ENCODE measurements around the gene TRAK1.
"Not testable (repeated sequence)": the region's sequence is repeated elsewhere in the genome, so short reads cannot be mapped to it uniquely, and the experiment has no call there.

TRAK1 gene, protein sequence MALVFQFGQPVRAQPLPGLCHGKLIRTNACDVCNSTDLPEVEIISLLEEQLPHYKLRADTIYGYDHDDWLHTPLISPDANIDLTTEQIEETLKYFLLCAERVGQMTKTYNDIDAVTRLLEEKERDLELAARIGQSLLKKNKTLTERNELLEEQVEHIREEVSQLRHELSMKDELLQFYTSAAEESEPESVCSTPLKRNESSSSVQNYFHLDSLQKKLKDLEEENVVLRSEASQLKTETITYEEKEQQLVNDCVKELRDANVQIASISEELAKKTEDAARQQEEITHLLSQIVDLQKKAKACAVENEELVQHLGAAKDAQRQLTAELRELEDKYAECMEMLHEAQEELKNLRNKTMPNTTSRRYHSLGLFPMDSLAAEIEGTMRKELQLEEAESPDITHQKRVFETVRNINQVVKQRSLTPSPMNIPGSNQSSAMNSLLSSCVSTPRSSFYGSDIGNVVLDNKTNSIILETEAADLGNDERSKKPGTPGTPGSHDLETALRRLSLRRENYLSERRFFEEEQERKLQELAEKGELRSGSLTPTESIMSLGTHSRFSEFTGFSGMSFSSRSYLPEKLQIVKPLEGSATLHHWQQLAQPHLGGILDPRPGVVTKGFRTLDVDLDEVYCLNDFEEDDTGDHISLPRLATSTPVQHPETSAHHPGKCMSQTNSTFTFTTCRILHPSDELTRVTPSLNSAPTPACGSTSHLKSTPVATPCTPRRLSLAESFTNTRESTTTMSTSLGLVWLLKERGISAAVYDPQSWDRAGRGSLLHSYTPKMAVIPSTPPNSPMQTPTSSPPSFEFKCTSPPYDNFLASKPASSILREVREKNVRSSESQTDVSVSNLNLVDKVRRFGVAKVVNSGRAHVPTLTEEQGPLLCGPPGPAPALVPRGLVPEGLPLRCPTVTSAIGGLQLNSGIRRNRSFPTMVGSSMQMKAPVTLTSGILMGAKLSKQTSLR

GRCh38 chr3:42090973-42091731, at the start of gene TRAK1:
TRAK1 (plus strand) TSS chr3:42091357; CDS start chr3:42091470, 113 bp downstream.
- peak; percentile 36 for TF ChIP-seq CTCF (IDR thresholded peaks at IDR 0.05; ENCODE audit: insufficient read depth, low read depth, low read length, missing control alignments)
- peak; percentile 98 for DNase-seq (ENCODE audit: low read depth)
- H3K4me3 ChIP-seq (ENCODE audit: low read length) = peak within 1 kb of the TSS; percentile 92

GRCh38 chr3:42042747-42043098, 48.4 kb upstream of the TRAK1 start:
- DNase-seq (ENCODE audit: low read depth) = no peak
- TF ChIP-seq CTCF (IDR thresholded peaks at IDR 0.05; ENCODE audit: insufficient read depth, low read depth, low read length, missing control alignments) = no peak
- H3K4me3 ChIP-seq (ENCODE audit: low read length) = no peak overlapping the region

GRCh38 chr3:42043099-42043813, 47.9 kb upstream of the TRAK1 start:
- DNase-seq (ENCODE audit: low read depth) = no peak
- H3K4me3 ChIP-seq (ENCODE audit: low read length) = no peak overlapping the region
- no peak for TF ChIP-seq CTCF (IDR thresholded peaks at IDR 0.05; ENCODE audit: insufficient read depth, low read depth, low read length, missing control alignments)

DNA sequence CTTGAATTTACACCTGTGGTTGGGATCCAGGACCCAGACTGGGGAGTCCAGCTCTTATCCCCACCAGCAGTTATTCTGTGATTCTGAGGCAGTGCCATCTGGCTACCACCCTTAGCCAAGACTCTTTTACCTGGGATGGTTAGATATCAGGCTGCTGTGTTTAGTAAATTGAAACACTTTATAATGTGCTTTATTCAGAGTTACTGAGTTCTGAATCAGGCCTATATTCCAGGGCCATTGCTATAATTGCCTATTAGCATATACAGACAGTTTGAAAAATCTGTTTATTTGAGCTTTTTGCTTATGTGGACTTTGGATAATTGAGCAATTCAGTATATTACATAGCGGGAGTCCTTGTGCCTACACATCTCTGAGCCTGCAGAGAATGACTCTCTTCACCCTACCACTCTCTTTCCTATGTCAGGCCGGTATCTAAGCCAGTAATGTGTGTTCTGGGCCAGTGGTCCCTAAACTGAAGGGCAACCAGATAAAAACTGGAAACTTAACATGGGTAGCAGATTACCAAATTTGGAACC, 45.4 kb upstream of the TRAK1 start:
- TF ChIP-seq CTCF (IDR thresholded peaks at IDR 0.05; ENCODE audit: insufficient read depth, low read depth, low read length, missing control alignments) = no peak
- no peak for DNase-seq (ENCODE audit: low read depth)
- no peak overlapping the region for H3K4me3 ChIP-seq (ENCODE audit: low read length)

GRCh38 chr3:42048526-42048925, 42.6 kb upstream of the TRAK1 start:
- not testable (repeated sequence) for DNase-seq (ENCODE audit: low read depth); H3K4me3 ChIP-seq (ENCODE audit: low read length)

- DNase-seq (ENCODE audit: low read depth) = no peak
- H3K4me3 ChIP-seq (ENCODE audit: low read length) = no peak overlapping the region
- TF ChIP-seq CTCF (IDR thresholded peaks at IDR 0.05; ENCODE audit: insufficient read depth, low read depth, low read length, missing control alignments) = no peak
Measured at GRCh38 chr3:42050126-42050525, 41.0 kb upstream of the TRAK1 start.

All from epithelial cell of esophagus (primary cell).